Measurements from ENCODE around the gene SMTN.

GRCh38 chr22:31103111-31103510, 22.0 kb downstream of the SMTN start:
- no peak for TF ChIP-seq CTCF (IDR thresholded peaks at IDR 0.05)
- TF ChIP-seq POLR2A (IDR thresholded peaks at IDR 0.05) = no peak

Data from testis (tissue), 2 donors.